Activated CD4-positive, alpha-beta T cell treated with anti-CD3 and anti-CD28 coated beads for 36 hours (primary cell): Measurements from ENCODE around the gene FUOM. TPM values are rescaled to one million over a fixed set of nuclear protein-coding genes. Genes with fewer than 3 reads are reported as not detected.

ENCODE experiments used
- ATAC-seq: fragments of 200-7000 bp; cut with Tn5 transposase; one replicate; pipeline ENCODE4 v1.10.0; 2021; ENCODE audit warnings: mild to moderate bottlenecking, moderate library complexity
- CTCF ChIA-PET: fragments of 350-600 bp; sonication (Branson Sonifier 250); formaldehyde crosslinking; loops from one replicate; lab custom pipeline; 2021; ENCODE audit warnings: antibody characterized with exemption; lab: Charles Lee
- POLR2A ChIA-PET: fragments of 350-600 bp; sonication (Branson Sonifier 250); formaldehyde crosslinking; loops from one replicate; lab custom pipeline; 2021; ENCODE audit warnings: antibody characterized with exemption, inconsistent platforms; lab: Charles Lee
- DNase-seq: peaks from one replicate; pipeline ENCODE4 v3.0.0-alpha.2; 2020
- H3K27ac Mint-ChIP-seq: one replicate; pipeline ENCODE4 v1.8.0; 2021; ENCODE audit warnings: mixed read lengths
- H3K27me3 Mint-ChIP-seq: one replicate; pipeline ENCODE4 v1.8.0; 2021; ENCODE audit warnings: mixed read lengths
- H3K36me3 Mint-ChIP-seq: one replicate; pipeline ENCODE4 v1.8.0; 2021; ENCODE audit warnings: low read depth, mixed read lengths
- H3K4me1 Mint-ChIP-seq: one replicate; pipeline ENCODE4 v1.8.0; 2021; ENCODE audit warnings: mixed read lengths
- H3K4me3 Mint-ChIP-seq: one replicate; pipeline ENCODE4 v1.8.0; 2021; ENCODE audit warnings: mild to moderate bottlenecking, moderate library complexity, mixed read lengths
- H3K9me3 Mint-ChIP-seq: one replicate; pipeline ENCODE4 v1.8.0; 2021; ENCODE audit warnings: low read depth, mixed read lengths
- intact Hi-C, 2 experiments: fragments of 100-400 bp; cut with DNase I in 1 of 2; cut with micrococcal nuclease in 1 of 2; formaldehyde crosslinking; loops; one replicate each; pipeline versions ENCODE4 v1.14.2 to v1.15.1; 2022 to 2024; cut with DNase I, micrococcal nuclease
- total RNA-seq, 2 experiments: library from RNA; stranded (reverse); gene quantifications; one replicate each; pipeline ENCODE4 v1.2.3, GENCODE V29; 2021

FUOM gene
- total RNA-seq, 2 experiments from 2014 or later: 28.3 to 37.0 TPM

DNA sequence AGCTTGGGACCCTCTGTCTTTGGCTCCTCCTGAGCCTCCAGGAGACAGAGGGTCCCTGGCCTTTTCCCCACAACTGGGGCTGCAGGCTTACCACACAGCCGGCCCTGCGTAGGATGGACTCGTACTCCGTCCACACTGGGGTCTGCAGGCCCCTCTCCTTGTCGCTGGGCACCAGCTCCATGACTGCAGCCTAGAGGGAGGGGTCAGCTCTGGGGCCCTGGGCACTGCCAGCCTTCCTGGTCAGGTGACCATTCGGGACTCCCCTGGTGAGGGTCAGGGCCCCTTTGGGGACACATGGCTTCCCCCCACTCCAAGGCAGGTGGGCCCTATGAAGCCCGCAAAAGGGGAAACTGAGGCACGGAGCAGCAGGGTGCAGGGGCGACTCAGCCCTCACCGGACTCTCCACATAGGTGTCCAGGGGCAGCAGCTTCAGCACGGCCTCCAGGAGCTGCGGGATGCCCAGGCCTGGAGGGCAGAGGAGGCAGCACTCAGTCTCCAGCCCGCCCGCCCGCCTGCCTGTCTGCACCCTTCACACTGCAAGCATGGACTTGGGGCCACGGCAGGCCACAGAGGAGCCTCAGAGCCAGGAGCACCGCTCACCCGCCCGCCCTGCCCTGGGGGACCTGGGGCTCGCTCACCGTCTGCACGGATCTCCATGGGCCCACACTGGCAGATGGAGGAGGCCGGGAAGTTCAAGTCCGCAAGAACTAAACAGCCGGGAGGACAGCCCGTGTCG is 1.1 kb downstream of the FUOM start:
- Mint-ChIP-seq H3K4me1 (peaks cover 7% of the 10 kb centered on the region), H3K4me3 (peak overlapping the region; percentile 77), H3K9me3 (no peaks in the 10 kb centered on the region), H3K27ac (peak overlapping the region; percentile 60), H3K36me3 (peaks cover 7% of the 10 kb centered on the region), H3K27me3 (no peaks in the 10 kb centered on the region)
- DNase-seq: peak; percentile 27
- ATAC-seq: no peak
- intact Hi-C loops: loop anchor here (1.0 to 5.0 kb wide), 7 partner anchors 21 to 1049 kb away; partner anchors contain the start of genes MTG1 (in 1 of the 2), STK32C (in 1 of the 2), TUBGCP2 (in 1 of the 2) and ZNF511 (in 1 of the 2)
- CTCF ChIA-PET: interaction anchor here (0.6 to 1.3 kb wide), 4 partner anchors 21 to 44 kb away, joined by 3 to 5 read pairs (median 3); no protein-coding TSS in a partner anchor
- POLR2A ChIA-PET: interaction anchor here (0.7 to 1.2 kb wide), 2 partner anchors 10 to 49 kb away, joined by 3 read pairs; partner anchors contain the start of gene PRAP1

DNA sequence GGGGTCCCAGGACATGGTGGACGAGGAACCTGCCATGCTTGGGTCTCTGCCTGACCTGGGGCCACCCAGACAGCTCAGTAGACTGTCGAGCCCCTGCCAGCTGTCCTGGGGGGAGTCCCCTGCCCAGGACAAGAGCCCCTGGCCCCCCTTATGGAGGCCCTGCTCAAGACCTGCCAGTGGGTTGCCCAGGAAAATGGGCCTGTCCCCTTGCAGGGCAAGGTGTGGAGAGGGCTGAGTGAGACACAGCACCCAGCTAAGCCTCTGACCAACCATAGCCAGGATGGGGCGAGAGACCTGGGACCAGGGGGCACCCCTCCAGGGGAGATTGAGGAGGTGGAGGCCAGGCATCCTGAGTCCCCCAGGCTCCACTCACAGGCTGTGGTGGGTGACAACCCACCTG is 1.8 kb downstream of the FUOM start:
- no peaks in the 10 kb centered on the region for H3K27me3 Mint-ChIP-seq
- peaks cover 4% of the 10 kb centered on the region for H3K4me1 Mint-ChIP-seq
- ATAC-seq: no peak
- ChIA-PET CTCF (interaction anchor here (1.1 kb wide), 1 partner anchor 22 kb away, joined by 3 read pairs; no protein-coding TSS in a partner anchor), POLR2A (interaction anchor here (0.7 kb wide), 1 partner anchor 9 kb away, joined by 3 read pairs; the partner anchor contains the start of gene PRAP1)
- peak overlapping the region; percentile 77 for H3K4me3 Mint-ChIP-seq
- DNase-seq: no peak
- no peak overlapping the region for H3K27ac Mint-ChIP-seq
- intact Hi-C loops: loop anchor here (2.0 to 5.0 kb wide), 3 partner anchors 49 to 1049 kb away; partner anchors contain the start of genes STK32C (in 1 of the 2), TUBGCP2 (in 1 of the 2) and ZNF511 (in 1 of the 2)
- H3K36me3 Mint-ChIP-seq: peaks cover 5% of the 10 kb centered on the region
- no peaks in the 10 kb centered on the region for H3K9me3 Mint-ChIP-seq

DNA sequence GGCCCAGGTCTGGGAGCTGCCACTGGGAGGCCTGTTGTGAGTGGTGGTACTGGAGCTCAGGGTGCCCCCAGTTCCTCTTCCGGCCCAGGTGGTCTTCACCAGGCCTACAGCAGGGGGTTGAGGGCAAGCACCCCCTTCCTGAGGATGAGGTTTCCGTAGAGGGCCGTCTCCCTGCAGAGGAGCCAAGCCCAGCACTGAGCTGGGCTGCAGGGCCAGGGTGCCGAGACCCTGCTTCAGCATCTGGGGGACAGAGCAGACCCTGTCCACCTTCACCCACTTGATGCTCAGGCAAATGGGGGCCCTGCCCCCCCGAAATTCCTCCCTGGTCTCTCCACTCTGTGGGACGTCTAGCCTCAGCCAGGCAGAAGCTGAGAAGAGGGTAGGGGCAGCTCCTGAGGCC is 2.6 kb downstream of the FUOM start:
- Mint-ChIP-seq H3K4me1 (peaks cover 4% of the 10 kb centered on the region), H3K27me3 (no peaks in the 10 kb centered on the region), H3K9me3 (no peaks in the 10 kb centered on the region), H3K27ac (no peak overlapping the region), H3K36me3 (peaks cover 5% of the 10 kb centered on the region), H3K4me3 (no peak overlapping the region)
- ChIA-PET CTCF (interaction anchor here (0.7 kb wide), 1 partner anchor 26 kb away, joined by 3 read pairs; no protein-coding TSS in a partner anchor), POLR2A (no interaction called here)
- ATAC-seq: no peak
- no peak for DNase-seq
- intact Hi-C loops: loop anchor here (5.0 kb wide), 2 partner anchors 48 to 1048 kb away; partner anchors contain the start of genes STK32C (in 1 of the 2), TUBGCP2 (in 1 of the 2) and ZNF511 (in 1 of the 2)

DNA sequence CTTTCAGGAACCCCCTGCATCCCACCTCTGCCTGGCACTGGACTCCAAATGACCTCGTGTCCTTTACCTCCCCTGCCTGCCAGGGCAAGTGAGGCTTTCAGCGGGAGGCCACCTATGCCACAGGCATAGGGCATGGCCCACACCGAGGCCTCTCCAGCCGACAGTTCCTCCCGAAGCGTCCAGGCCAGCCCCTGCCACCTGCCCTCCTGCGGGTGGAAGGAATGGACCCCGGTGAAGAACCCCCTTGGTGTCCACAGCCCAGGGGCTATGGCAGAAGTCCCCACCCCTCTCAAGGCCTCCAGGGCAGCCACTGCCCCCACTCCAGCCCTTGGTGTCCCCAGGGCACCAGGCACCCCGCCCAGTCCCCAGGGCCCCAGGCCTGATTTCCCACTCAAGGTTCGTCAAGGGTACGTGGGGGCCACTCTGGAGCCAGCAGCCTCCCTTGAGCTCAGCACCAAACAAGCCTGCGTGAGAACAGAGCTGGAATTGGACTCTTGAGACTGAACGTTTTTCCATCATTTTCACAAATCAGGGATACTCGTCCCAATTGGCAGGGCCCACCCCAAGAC is 3.1 kb downstream of the FUOM start:
- Mint-ChIP-seq H3K27me3 (no peaks in the 10 kb centered on the region), H3K4me1 (peaks cover 4% of the 10 kb centered on the region), H3K36me3 (peaks cover 5% of the 10 kb centered on the region), H3K27ac (no peak overlapping the region), H3K4me3 (no peak overlapping the region), H3K9me3 (no peaks in the 10 kb centered on the region)
- CTCF ChIA-PET: interaction anchor here (0.7 kb wide), 1 partner anchor 26 kb away, joined by 3 read pairs; no protein-coding TSS in a partner anchor
- POLR2A ChIA-PET: no interaction called here
- DNase-seq (no peak), ATAC-seq (no peak)
- intact Hi-C loops: loop anchor here (5.0 kb wide), 2 partner anchors 47 to 1047 kb away; partner anchors contain the start of genes STK32C (in 1 of the 2), TUBGCP2 (in 1 of the 2) and ZNF511 (in 1 of the 2)

DNA sequence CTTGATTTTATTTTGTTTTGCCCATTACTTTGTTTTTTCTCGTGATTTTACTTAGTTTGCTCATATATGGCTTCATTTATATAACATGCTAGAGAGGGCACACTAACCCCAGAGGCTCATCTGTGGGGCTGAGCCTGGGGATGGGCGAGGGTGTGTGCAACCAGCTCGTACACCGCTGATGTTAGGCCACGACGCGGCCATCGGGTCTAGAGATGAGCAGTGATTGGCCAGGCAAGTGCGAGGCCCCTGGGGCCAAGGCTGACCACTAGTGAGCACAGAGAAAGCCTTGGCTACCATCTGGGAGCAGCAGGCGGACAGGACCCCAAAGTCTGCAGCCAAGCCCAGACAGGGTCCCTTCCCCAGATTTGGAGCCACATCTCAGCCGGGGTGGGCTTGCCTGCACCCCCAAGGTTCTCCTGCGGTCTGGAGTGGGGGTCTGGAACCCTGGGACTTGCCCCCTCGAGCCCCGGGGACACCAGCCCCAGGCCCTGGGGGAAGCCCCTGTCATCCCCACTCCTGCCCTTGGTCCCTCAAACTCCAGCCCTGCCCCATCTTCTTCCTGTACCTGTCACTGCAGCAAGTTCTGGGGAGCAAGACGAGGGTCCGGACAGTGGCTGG is 3.7 kb downstream of the FUOM start:
- Mint-ChIP-seq H3K36me3 (peaks cover 5% of the 10 kb centered on the region), H3K9me3 (no peaks in the 10 kb centered on the region), H3K27ac (no peak overlapping the region), H3K4me1 (peaks cover 6% of the 10 kb centered on the region), H3K27me3 (peaks cover 2% of the 10 kb centered on the region), H3K4me3 (no peak overlapping the region)
- ChIA-PET POLR2A (no interaction called here), CTCF (interaction anchor here (0.7 to 1.4 kb wide), 2 partner anchors 9 to 24 kb away, joined by 3 read pairs; no protein-coding TSS in a partner anchor)
- ATAC-seq (no peak), DNase-seq (no peak)
- intact Hi-C loops: no loop called here

DNA sequence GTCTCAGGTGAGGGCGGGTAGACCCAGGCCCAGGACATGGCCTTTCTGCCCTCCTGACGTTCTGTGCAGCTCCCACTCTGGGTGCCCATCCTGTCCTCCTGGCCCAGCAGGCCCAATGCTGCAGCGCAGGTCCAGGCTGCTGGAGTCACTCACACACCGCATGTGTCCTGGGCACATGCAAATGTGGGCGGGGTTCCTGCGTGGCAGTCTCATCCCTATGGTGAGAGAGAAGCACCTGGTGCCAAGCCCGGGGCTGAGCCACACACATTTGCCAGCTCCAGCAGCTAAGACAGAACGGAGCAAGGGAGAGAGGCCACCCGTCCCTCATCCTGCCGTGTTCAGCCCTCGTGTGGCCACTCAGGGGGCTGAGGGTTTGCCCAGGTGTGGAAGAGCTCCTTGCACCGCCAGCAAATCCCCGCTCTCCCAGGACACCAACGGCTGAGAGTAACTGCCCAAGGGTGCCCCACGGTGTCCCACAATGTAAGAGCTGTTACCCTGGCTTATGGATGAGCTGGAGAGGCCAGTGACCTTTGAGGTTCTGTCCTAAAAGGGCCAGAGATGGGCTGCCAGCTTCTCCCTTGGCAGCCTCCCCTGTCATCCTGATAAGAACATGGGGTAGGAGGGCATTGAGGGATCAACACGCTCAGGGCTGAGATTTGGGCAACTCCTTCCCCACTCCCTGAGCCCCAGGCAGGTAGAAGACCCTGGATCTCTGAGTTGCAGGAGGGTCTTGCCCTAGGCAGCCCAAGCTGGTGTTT is 4.4 kb downstream of the FUOM start:
- DNase-seq (no peak), ATAC-seq (no peak)
- Mint-ChIP-seq H3K27me3 (peaks cover 3% of the 10 kb centered on the region), H3K27ac (no peak overlapping the region), H3K4me1 (peaks cover 9% of the 10 kb centered on the region), H3K36me3 (peaks cover 5% of the 10 kb centered on the region), H3K4me3 (no peak overlapping the region), H3K9me3 (no peaks in the 10 kb centered on the region)
- intact Hi-C loops: no loop called here
- ChIA-PET POLR2A (interaction anchor here (0.9 kb wide), 1 partner anchor 8 kb away, joined by 3 read pairs; no protein-coding TSS in a partner anchor), CTCF (interaction anchor here (0.7 to 1.4 kb wide), 2 partner anchors 9 to 24 kb away, joined by 3 read pairs; no protein-coding TSS in a partner anchor)

DNA sequence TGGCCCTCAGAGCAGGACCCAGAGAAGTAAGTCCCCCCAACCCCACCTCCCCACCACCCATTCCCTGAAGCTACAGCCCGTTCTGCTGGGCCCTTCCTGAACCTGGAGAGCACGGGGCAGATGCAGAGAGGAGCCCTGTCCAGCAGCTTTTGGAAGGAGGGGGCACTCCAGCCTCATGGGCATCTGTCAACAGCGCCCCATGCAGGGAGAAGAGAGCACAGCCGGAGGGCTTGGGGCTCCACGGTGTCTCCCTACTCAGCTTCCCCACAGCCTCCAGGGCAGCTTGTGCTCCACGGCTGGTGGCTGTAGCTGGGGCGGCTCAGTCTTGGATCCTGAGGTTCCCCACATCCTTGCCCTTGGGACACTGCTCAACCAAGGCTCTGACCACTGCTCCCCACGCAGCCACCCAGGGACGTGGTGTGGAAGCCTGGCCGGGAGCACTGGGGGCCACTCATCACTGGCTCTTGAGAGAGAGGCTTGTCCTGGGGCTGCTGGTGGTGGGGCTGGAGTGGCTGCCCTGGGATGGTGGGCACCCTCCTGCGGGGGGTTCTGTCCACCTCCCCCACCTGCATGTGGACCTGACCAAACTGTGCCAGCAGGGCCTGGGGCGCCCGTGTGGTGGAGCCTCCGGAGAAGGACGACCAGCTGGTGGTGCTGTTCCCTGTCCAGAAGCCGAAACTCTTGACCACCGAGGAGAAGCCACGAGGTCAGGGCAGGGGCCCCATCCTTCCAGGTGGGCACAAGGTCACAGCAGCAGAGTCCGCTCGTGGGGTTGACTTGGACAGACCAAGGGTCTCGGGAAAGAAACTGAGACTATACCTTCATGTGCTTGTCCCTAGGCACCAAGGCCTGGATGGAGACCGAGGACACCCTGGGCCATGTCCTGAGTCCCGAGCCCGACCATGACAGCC is 6.2 kb downstream of the FUOM start:
- DNase-seq (no peak), ATAC-seq (peak; percentile 14)
- intact Hi-C loops: no loop called here
- peaks cover 4% of the 10 kb centered on the region for H3K27me3 Mint-ChIP-seq
- H3K27ac Mint-ChIP-seq: no peak overlapping the region
- peaks cover 5% of the 10 kb centered on the region for H3K36me3 Mint-ChIP-seq
- H3K9me3 Mint-ChIP-seq: no peaks in the 10 kb centered on the region
- POLR2A ChIA-PET: no interaction called here
- H3K4me1 Mint-ChIP-seq: peaks cover 9% of the 10 kb centered on the region
- H3K4me3 Mint-ChIP-seq: no peak overlapping the region
- CTCF ChIA-PET: no interaction called here

DNA sequence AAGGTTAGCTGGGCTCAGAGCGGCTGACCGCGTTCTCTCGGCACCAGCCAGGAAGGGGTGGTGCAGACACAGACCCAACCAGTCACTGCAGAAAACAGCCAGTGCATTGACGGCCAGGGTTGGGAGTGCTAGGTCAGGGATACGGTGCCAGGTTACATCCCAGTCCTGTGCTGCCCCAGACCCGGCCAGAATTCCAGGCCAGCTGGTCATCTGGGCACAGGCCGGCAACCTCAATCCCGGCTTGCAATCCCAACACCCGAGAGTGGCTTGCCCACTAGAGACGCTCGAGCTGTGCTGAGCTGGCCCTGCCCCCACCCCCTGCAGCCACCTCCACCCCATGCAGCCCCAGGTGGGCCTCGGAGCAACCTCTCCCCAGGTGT is 6.9 kb downstream of the FUOM start:
- Mint-ChIP-seq H3K27me3 (peaks cover 8% of the 10 kb centered on the region), H3K27ac (no peak overlapping the region), H3K36me3 (peaks cover under 1% of the 10 kb centered on the region), H3K4me3 (no peak overlapping the region), H3K4me1 (peaks cover 5% of the 10 kb centered on the region), H3K9me3 (no peaks in the 10 kb centered on the region)
- intact Hi-C loops: no loop called here
- no peak for ATAC-seq
- CTCF ChIA-PET: no interaction called here
- no peak for DNase-seq
- POLR2A ChIA-PET: no interaction called here

DNA sequence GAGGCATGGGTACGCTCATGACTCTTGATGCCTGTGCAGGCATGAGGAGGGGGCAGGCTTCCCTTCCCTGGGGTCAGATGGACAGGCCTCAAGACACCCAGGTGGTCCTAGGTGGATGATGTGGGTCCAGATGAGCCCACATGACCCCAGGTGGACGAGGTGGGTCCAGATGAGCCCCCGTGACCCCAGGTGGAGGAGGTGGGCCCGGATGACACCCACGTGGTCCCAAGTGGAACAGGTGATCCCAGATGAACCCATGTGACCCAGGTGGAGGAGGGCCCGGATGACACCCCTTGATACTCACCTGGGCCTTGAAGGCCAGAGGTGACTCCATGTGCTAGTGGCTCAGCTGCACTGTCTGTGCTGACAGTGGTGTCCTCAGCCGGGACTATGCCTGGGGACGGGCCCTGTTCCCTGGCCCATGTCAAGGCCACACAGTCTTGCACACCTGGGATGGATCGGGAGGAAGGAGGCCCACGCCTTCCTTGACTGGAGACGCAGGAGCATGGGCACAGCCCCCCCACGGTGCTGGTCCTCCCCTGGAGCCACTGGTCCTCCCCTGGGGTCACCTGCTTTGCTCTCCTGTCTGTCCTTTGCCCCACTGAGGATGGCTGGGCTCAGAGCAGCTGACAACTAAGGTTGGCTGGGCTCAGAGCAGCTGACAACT is 7.4 kb downstream of the FUOM start:
- no peak overlapping the region for H3K4me3 Mint-ChIP-seq
- intact Hi-C loops: no loop called here
- DNase-seq: no peak
- no peaks in the 10 kb centered on the region for H3K36me3 Mint-ChIP-seq
- H3K27ac Mint-ChIP-seq: no peak overlapping the region
- ATAC-seq: no peak
- H3K27me3 Mint-ChIP-seq: peaks cover 13% of the 10 kb centered on the region
- H3K4me1 Mint-ChIP-seq: peaks cover 5% of the 10 kb centered on the region
- ChIA-PET POLR2A (no interaction called here), CTCF (no interaction called here)
- H3K9me3 Mint-ChIP-seq: no peaks in the 10 kb centered on the region
